Cardiac fibroblast (primary cell): ENCODE data around the gene MLLT3.

ENCODE experiments used
- DNase-seq, 2 donors: peaks; one replicate each; pipeline versions ENCODE4 v3.0.0 to v3.0.0-alpha.2; 2010; ENCODE audit warnings: low read depth in 2 of 2
- H3K4me3 ChIP-seq, 2 donors: replicated peaks in 1 of 2; 1 replicate in 1 of 2; 2 replicates in 1 of 2; pipeline ENCODE4 v1.5.1; 2011; ENCODE audit warnings: low read depth in 2 of 2, low read length in 2 of 2, mild to moderate bottlenecking in 2 of 2, moderate library complexity in 1 of 2
- CTCF ChIP-seq: IDR thresholded peaks from one replicate; pipeline ENCODE4 v1.5.1; 2011; ENCODE audit warnings: low read depth, mild to moderate bottlenecking, low read length, inconsistent platforms

The MLLT3 gene

GRCh38 chr9:20500101-20500500 lies 122.2 kb downstream of the MLLT3 start:
- no peak overlapping the region for H3K4me3 ChIP-seq
- DNase-seq, result no peak
- no peak for TF ChIP-seq CTCF

DNA sequence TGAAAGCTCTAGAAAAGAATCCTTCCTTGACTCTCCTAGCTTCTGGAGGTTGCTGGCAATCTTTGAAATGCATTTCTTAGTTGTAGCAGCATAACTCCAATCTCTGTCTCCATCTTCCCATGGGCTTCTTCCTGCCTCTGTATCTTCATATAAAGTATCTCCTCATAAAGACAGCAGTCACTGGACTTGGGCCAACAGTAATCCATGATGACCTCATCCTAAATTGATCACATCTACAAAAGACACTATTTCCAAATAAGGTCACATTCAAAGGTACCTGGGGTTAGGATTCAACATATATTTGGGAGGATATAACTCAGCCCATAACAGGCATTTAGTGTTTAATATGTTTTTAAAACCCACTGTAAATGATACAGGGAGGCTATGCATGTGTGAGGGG lies 123.3 kb downstream of the MLLT3 start:
- H3K4me3 ChIP-seq, result no peak overlapping the region
- no peak for TF ChIP-seq CTCF
- DNase-seq, result no peak

- H3K4me3 ChIP-seq, result no peak overlapping the region
- TF ChIP-seq CTCF, result no peak
These were observed 126.0 kb downstream of the MLLT3 start for GRCh38 chr9:20496328-20496727.

GRCh38 chr9:20495098-20495497 lies 127.2 kb downstream of the MLLT3 start:
- TF ChIP-seq CTCF, result no peak
- no peak overlapping the region for H3K4me3 ChIP-seq
- peak in 1 of 2 donors; percentile 37 for DNase-seq

More at GRCh38 chr9:20496328-20496727, 126.0 kb downstream of the MLLT3 start:
- no peak for DNase-seq

GRCh38 chr9:20494035-20494434 lies 128.3 kb downstream of the MLLT3 start:
- no peak for DNase-seq
- H3K4me3 ChIP-seq, result no peak overlapping the region
- no peak for TF ChIP-seq CTCF

DNA sequence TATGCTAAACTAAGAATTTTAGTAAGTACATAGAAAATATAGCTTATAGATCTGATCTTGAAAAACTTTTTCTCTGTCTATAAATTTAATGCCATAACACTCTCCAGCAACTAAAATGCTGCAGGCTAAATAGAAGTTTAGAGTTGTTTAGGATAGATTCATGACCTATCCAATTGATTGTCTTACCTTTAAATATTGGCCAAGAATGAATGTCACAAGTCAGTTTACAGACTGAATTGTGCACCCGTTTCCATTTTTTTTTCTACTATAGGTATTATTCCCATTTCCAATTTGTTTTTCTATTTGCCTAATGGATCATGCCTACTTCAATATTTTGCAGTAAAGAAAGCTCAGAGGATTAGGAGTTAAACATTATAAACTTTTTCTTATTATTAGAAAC lies 129.5 kb downstream of the MLLT3 start:
- DNase-seq, result no peak
- TF ChIP-seq CTCF, result no peak
- no peak overlapping the region for H3K4me3 ChIP-seq

DNA sequence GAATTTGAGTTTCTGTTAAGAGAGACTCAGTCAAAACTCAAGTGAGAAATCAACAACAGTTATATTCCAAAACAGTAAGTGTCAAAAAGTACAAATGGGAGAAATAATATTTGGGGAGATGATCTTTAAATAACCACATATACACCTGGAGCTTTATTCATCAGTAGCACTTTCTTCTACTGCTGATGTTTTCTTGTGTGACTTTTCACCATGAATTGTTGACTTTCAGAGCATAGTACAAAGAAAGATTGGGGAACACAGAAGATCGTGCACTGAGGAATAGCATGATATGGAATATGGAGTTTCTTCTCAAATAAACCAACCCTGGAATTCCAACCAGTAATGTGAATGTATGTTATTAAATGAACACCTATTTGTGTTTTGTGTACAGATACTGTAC lies 130.7 kb downstream of the MLLT3 start:
- no peak overlapping the region for H3K4me3 ChIP-seq
- no peak for TF ChIP-seq CTCF
- no peak for DNase-seq
